Muscle of leg (tissue), 11 donors: Measurements from ENCODE around the gene UACA. TPM values are rescaled to one million over a fixed set of nuclear protein-coding genes. Genes with fewer than 3 reads are reported as not detected.
"Not testable (repeated sequence)": the region's sequence is repeated elsewhere in the genome, so short reads cannot be mapped to it uniquely, and the experiment has no call there.

Experiments
- DNase-seq: peaks from one replicate; pipeline ENCODE4 v3.0.0; 2013
- H3K27ac ChIP-seq: one replicate; pipeline ENCODE4 v1.5.1; 2013; ENCODE audit warnings: mild to moderate bottlenecking, low read length, control low read depth
- H3K27me3 ChIP-seq: one replicate; pipeline ENCODE4 v1.6.1; 2013; ENCODE audit warnings: low read length; ENCODE audit not compliant: control insufficient read depth, insufficient read depth
- H3K36me3 ChIP-seq: one replicate; pipeline ENCODE4 v1.6.1; 2013; ENCODE audit warnings: low read length; ENCODE audit not compliant: control insufficient read depth, insufficient read depth
- H3K4me1 ChIP-seq: one replicate; pipeline ENCODE4 v1.6.1; 2013; ENCODE audit warnings: low read length; ENCODE audit not compliant: control insufficient read depth, insufficient read depth
- H3K4me3 ChIP-seq: one replicate; pipeline ENCODE4 v1.5.1; 2013; ENCODE audit warnings: low read length, control low read depth
- H3K9me3 ChIP-seq: replicated peaks from 2 replicates; pipeline ENCODE4 v1.6.1; 2013; ENCODE audit warnings: low read depth, low read length; ENCODE audit not compliant: control insufficient read depth
- WGBS: methylation state at CpG from one replicate; pipeline ENCODE4 v1.1.5; 2013; ENCODE audit warnings: missing lambda C conversion rate; ENCODE audit not compliant: insufficient coverage; 5-methylcytosine and 5-hydroxymethylcytosine counted together
- polyA plus RNA-seq, 8 donors: library from polyadenylated mRNA; unstranded; fragments of 120-200 nt; gene quantifications; one replicate each; pipeline versions ENCODE4 v1.2.1 to v1.2.3, GENCODE V29; 2013; ENCODE audit warnings: inconsistent platforms in 1 of 8, low replicate concordance in 1 of 8; ENCODE audit not compliant: insufficient read length in 8 of 8, insufficient read depth in 1 of 8
- total RNA-seq: library from RNA; stranded (reverse); fragments of 120-200 nt; gene quantifications from one replicate; pipeline ENCODE4 v1.2.4, GENCODE V29; 2013

Gene UACA
- total and polyA plus RNA-seq, 9 donors, result 92.8 to 139 (median 125) TPM

DNA sequence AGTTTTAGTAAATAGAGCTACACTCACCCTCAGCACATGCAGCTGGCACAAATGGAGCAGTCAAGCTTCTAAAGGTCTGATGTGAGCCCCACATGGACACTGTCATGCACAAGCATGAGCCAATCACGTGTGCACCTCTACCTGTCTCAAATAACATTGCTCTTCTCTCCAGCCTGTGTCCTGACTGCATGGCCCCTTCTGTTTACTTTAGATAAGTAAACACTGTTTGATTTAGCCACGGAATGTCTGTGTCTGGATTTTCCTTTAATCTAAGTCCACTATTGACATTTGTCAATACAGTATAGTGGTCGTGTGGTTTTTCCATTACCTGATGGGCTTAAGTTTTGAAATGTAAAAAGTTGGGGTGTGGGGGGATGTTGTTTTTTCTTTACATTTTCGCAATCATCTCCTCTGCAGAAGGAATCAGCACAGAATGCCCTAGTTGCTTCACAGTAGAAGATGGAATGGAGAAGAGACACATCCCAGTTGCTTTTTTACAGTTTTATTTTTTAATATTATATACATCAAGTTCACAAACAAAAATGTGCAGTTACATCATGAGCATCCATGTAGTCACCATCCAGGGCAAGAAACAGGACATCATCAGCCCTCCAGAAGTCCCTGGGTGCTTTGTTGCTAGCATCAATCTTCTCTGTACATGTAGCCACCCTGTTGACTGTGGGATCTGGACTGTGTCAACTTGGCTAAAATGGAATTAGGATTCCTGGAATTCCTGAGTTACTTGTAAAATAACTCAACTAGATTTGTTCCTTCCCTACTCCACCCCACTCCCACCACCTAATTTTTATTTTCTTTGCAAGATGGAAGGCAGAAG is 146.1 kb downstream of the UACA start:
- no peak overlapping the region for H3K27ac ChIP-seq
- no peak overlapping the region for H3K4me3 ChIP-seq
- no peaks in the 10 kb centered on the region for H3K36me3 ChIP-seq
- H3K4me1 ChIP-seq, result no peaks in the 10 kb centered on the region
- H3K9me3 ChIP-seq, result no peaks in the 10 kb centered on the region
- no peak for DNase-seq
- WGBS, result no CpG with 5 or more reads among the region's 4 CpGs
- H3K27me3 ChIP-seq, result no peaks in the 10 kb centered on the region

DNA sequence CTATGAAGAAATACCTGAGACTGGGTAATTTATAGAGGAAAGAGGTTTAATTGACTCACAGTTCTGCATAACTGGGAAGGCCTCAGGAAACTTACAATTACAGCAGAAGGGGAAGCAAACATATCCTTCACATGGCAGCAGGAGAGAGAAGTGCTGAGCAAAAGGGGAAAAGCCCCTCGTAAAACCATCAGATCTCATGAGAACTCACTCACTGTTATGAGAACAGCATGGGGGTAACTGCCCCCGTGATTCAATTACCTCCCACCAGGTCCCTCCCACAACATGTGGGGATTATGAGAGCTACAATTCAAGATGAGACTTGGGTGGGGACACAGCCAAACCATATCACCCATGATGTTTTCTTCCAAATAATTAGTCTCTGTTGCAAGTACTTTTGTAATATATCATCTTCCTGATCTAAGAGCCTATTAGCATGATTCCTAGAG is 147.0 kb downstream of the UACA start:
- not testable (repeated sequence) for H3K36me3 ChIP-seq, H3K4me1 ChIP-seq, H3K27me3 ChIP-seq, H3K4me3 ChIP-seq, H3K27ac ChIP-seq, DNase-seq, H3K9me3 ChIP-seq
- no CpG with 5 or more reads among the region's 2 CpGs for WGBS

DNA sequence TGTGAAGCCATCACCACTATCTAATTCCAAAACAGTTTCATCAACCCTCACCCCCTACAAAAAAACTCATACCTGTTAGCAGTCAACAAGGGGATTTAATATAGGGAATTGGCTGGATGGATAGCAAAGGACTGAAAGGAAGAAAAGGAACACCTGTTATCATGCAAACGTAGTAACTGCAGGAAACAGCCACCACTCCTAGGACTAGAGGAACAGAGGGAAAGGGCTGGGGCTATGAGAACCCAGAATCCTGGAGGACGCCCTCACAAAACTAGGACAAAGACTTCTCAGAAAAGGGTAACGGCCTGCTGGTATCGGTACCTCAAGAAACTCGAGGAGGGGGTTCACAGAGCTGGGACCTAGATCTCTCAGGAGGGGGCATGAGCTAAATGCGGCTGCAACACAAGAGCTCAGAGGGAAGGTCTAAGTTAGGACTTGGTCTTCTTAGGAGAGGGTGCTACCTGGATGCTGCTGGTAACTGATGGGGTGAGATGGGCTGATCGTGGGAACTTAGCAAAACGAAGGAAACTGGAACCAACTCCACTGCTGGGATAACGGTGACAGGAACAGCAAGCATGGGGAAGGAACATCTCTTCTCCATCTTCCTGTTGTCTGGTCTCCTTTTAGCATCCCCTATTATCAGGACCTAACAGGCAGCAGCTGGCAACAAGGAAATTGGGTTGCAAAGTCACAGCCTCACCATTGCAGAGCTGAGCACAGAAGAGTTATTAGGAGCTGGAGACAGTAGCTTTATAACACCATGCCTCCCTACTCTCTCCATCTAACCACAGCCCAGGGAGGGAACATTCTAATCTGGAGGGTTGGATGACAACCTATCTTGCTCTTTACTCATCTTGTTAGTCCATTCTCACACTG is 147.7 kb downstream of the UACA start:
- WGBS, result 89% methylated on average over 8 of the region's 9 CpGs
- Histone ChIP-seq H3K9me3 (peaks cover 3% of the 10 kb centered on the region), H3K27me3 (no peaks in the 10 kb centered on the region), H3K4me3 (no peak overlapping the region), H3K27ac (no peak overlapping the region), H3K4me1 (peaks cover 4% of the 10 kb centered on the region), H3K36me3 (no peaks in the 10 kb centered on the region)
- no peak for DNase-seq

DNA sequence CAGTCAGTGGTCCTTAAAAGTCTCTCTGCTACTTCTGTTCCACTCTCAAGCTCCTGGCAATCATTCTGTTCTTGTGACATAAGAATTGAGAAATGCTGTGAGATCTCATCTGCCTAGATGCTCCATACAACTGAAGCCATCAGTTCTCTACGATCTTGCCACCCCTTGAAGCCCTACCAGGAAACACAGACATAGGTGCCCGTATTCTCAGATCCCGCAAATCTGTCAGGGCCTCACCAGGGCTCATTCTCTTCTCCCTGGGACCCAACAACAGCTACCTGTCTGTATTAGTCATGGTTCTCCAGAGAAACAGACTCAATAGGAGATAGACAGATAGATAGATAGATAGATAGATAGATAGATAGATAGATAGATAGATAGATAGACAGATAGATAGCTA is 149.1 kb downstream of the UACA start:
- Histone ChIP-seq H3K4me3 (no peak overlapping the region), H3K27ac (no peak overlapping the region), H3K27me3 (no peaks in the 10 kb centered on the region), H3K9me3 (peaks cover 3% of the 10 kb centered on the region), H3K36me3 (no peaks in the 10 kb centered on the region), H3K4me1 (peaks cover 11% of the 10 kb centered on the region)
- DNase-seq, result no peak
- WGBS, result 82% methylated on average over 3 of the region's 3 CpGs

DNA sequence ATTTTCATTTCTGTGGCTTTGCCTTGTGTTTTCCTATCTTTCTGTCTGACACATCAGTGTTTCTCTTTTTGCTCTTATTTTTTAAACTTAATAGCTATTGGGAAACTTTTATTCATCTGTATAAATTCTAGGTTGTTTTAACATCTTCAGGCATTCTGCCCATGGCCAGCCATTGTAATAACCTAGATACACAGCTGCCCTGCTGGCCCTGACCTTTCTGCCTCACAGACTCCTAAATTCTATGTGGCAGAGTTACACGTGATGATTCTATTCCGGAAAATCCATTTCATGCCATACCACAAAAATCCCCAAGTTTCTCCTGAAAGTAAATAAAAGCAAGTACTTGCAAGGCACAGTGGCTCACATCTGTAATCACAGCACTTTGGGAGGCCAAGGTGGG is 150.1 kb downstream of the UACA start:
- Histone ChIP-seq H3K27me3 (no peaks in the 10 kb centered on the region), H3K4me1 (peaks cover 13% of the 10 kb centered on the region), H3K9me3 (peaks cover 3% of the 10 kb centered on the region), H3K4me3 (no peak overlapping the region), H3K36me3 (no peaks in the 10 kb centered on the region), H3K27ac (no peak overlapping the region)
- WGBS, result no CpG with 5 or more reads among the region's 2 CpGs
- no peak for DNase-seq

DNA sequence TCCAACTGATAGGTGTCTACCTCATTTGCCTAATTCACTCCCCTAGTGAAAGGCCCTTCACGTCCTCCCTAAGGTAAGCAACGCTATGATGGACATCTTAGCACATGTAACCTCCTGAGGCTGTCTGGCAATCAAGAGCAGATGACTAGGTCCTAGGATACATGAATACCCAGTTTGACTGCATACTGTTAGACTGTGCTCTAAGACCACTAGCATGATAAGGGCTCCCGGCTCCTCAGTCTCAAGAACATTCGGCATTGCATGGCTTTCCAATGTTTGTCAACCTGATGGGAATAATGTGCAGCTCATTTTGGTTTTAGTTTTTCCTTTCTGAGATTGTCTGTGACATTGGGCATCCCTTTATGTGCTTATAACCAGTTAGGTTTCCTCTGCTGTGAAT is 152.1 kb downstream of the UACA start:
- no peak for DNase-seq

DNA sequence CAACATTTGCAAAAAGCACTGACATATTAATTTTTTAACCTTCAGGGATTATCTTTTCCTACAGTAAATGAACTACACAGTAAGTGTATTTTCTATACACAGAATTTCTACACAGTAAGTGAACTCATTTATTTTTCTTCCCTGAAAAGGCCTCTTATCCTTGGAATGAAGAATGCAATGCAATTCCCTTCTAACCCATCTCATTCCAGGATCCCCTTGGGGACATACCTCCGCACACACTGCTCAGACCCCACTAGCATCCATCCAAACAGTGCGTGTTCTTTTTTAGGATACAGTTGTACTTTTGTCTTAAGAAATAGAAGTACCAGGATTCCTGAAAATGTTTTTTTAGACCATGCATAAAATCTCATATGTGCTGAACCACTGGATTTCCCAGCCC is 152.8 kb downstream of the UACA start:
- no CpG with 5 or more reads among the region's 2 CpGs for WGBS

More for the DNA sequence above, 152.1 kb downstream of the UACA start:
- H3K27ac ChIP-seq, result no peak overlapping the region
- 100% methylated on average over 3 of the region's 4 CpGs for WGBS
- peaks cover 3% of the 10 kb centered on the region for H3K9me3 ChIP-seq
- H3K4me1 ChIP-seq, result peaks cover 31% of the 10 kb centered on the region
- no peaks in the 10 kb centered on the region for H3K36me3 ChIP-seq
- no peak overlapping the region for H3K4me3 ChIP-seq
- no peaks in the 10 kb centered on the region for H3K27me3 ChIP-seq

DNA sequence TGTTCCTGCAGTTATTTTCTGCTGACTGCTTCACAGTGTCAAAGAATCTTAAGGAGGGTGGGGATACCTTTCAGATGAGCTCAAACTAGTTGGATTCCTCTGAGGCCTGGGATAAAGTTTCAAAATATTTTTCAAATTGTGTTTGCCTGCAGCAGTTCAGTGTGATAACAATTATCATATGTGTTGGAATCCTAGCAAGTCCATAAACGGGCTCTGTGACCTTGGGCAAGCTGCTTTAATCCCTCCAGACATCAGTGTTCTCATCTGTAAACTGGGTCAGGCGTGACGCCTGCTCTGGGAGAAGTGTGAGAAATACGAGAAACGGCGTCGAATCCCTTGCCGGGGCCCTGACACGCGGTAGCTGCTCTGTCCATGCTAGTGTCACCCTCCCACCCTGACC is 153.5 kb downstream of the UACA start:
- H3K36me3 ChIP-seq, result no peaks in the 10 kb centered on the region
- H3K9me3 ChIP-seq, result peaks cover 3% of the 10 kb centered on the region
- no peak overlapping the region for H3K4me3 ChIP-seq
- peak overlapping the region; percentile 32 for H3K27ac ChIP-seq
- H3K27me3 ChIP-seq, result no peaks in the 10 kb centered on the region
- H3K4me1 ChIP-seq, result peaks cover 43% of the 10 kb centered on the region
- 63% methylated on average over 5 of the region's 10 CpGs for WGBS
- peak; percentile 75 for DNase-seq

More for the DNA sequence above, 152.8 kb downstream of the UACA start:
- Histone ChIP-seq H3K27ac (peak overlapping the region; percentile 32), H3K4me1 (peaks cover 38% of the 10 kb centered on the region), H3K4me3 (no peak overlapping the region), H3K27me3 (no peaks in the 10 kb centered on the region), H3K9me3 (peaks cover 3% of the 10 kb centered on the region), H3K36me3 (no peaks in the 10 kb centered on the region)
- DNase-seq, result peak; percentile 61

DNA sequence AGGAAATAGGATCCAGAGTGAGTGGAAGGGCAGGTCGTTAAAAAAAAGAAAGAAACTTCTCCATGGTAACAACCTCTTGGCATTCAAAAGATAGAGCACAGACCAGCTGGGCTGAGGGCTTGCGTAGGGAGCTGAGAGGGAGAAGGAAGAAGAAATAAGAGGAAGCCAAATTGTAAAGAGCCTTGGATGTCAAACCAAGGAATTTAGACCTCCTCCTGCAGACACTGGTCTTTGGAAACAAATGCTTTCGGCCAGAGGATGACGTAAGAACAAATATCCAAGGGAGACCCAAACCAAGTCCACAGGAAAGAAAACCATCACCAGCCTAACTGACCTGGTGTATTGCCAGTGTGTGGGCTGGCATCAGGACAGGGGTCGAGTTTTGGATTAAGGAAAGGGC is 155.2 kb downstream of the UACA start:
- Histone ChIP-seq H3K4me1 (peaks cover 55% of the 10 kb centered on the region), H3K36me3 (no peaks in the 10 kb centered on the region), H3K27ac (peak overlapping the region; percentile 88), H3K9me3 (peaks cover 3% of the 10 kb centered on the region), H3K27me3 (no peaks in the 10 kb centered on the region), H3K4me3 (no peak overlapping the region)
- DNase-seq, result peak; percentile 98
- 20% methylated on average over 1 of the region's 5 CpGs for WGBS
